Left lung (tissue), 10 donors: ENCODE results near the gene MYO5A. TPM values are rescaled to one million over a fixed set of nuclear protein-coding genes. Genes with fewer than 3 reads are reported as not detected.
A peak's percentile ranks its signal among the peaks of the same experiment; 100 is the strongest.

Experiments used
- ATAC-seq: fragments of 200-7000 bp; cut with Tn5 transposase; one replicate; pipeline ENCODE4 v1.9.1; 2020; ENCODE audit warnings: moderate library complexity
- DNase-seq, 4 donors: peaks; one replicate each; pipeline ENCODE4 v3.0.0-alpha.2; 2013 to 2020
- H3K27ac ChIP-seq, 2 donors: fragments of 200-600 bp; sonication (generic) in 1 of 2; one replicate each; pipeline versions ENCODE4 v1.5.0 to v1.8.0; 2020 to 2021
- H3K27me3 ChIP-seq, 2 donors: fragments of 200-600 bp; sonication (generic) in 1 of 2; one replicate each; pipeline versions ENCODE4 v1.5.0 to v1.8.0; 2020 to 2021
- H3K36me3 ChIP-seq, 2 donors: fragments of 200-600 bp; sonication (generic) in 1 of 2; one replicate each; pipeline versions ENCODE4 v1.5.0 to v1.8.0; 2020 to 2021
- H3K4me1 ChIP-seq, 2 donors: fragments of 200-600 bp; one replicate each; pipeline ENCODE4 v1.8.0; 2021
- H3K4me3 ChIP-seq, 2 donors: fragments of 200-600 bp; sonication (generic) in 1 of 2; one replicate each; pipeline versions ENCODE4 v1.5.0 to v1.8.0; 2020 to 2021; ENCODE audit warnings: mild to moderate bottlenecking in 1 of 2
- H3K9me3 ChIP-seq, 2 donors: fragments of 200-600 bp; sonication (generic) in 1 of 2; one replicate each; pipeline versions ENCODE4 v1.5.0 to v1.8.0; 2020 to 2021
- CTCF ChIP-seq, 2 donors: fragments of 200-600 bp; sonication (generic) in 1 of 2; IDR thresholded peaks; one replicate each; pipeline versions ENCODE4 v1.5.0 to v1.8.0; 2021; ENCODE audit warnings: antibody characterized with exemption in 2 of 2
- intact Hi-C, 2 donors: fragments of 100-400 bp; cut with DNase I; formaldehyde crosslinking; loops; one replicate each; pipeline versions ENCODE4 v1.11.2 to v1.14.2; 2022
- polyA plus RNA-seq, 6 donors: library from polyadenylated mRNA; unstranded; fragments of 120-200 nt; gene quantifications; one replicate each; pipeline ENCODE4 v1.2.1, GENCODE V29; 2013; ENCODE audit not compliant: insufficient read length in 6 of 6
- total RNA-seq, 2 donors: library from RNA; stranded (reverse); fragmentation: NEBNext Ultra II Directional; extraction: Animal tissue kit (Norgen Biotek cat#: 25700); gene quantifications; one replicate each; pipeline ENCODE4 v1.2.1, GENCODE V29; 2021
- donor health status: DM: no; HTN: yes; CAD: no.
- donor health status: DM: no; HTN: no; CAD: no.

The MYO5A gene
- total and polyA plus RNA-seq, 8 donors: 21.8 to 46.3 (median 34.3) TPM

- Histone ChIP-seq H3K4me3 (no peak overlapping the region), H3K36me3 (peaks cover 0 to 96% of the 10 kb centered on the region in 2 donors), H3K9me3 (peaks cover 0 to 5% of the 10 kb centered on the region in 2 donors), H3K27me3 (no peaks in the 10 kb centered on the region), H3K4me1 (no peaks in the 10 kb centered on the region), H3K27ac (no peak overlapping the region)
- ATAC-seq (no peak), DNase-seq (no peak)
- intact Hi-C loops: no loop called here
- no peak for TF ChIP-seq CTCF (IDR thresholded peaks at IDR 0.05)
Observed at GRCh38 chr15:52378746-52379394, 149.8 kb downstream of the MYO5A start.

- Histone ChIP-seq H3K27ac (no peak overlapping the region), H3K4me1 (no peaks in the 10 kb centered on the region), H3K36me3 (peaks cover 0 to 84% of the 10 kb centered on the region in 2 donors), H3K9me3 (peaks cover 0 to 5% of the 10 kb centered on the region in 2 donors), H3K27me3 (no peaks in the 10 kb centered on the region), H3K4me3 (no peak overlapping the region)
- ATAC-seq (peak; percentile 27), DNase-seq (peak in 1 of 4 donors; percentile 50)
- intact Hi-C loops: no loop called here
- no peak for TF ChIP-seq CTCF (IDR thresholded peaks at IDR 0.05)
Observed at GRCh38 chr15:52370010-52370409, 158.7 kb downstream of the MYO5A start.

- Histone ChIP-seq H3K36me3 (peaks cover 0 to 84% of the 10 kb centered on the region in 2 donors), H3K9me3 (peaks cover 0 to 1% of the 10 kb centered on the region in 2 donors), H3K27ac (no peak overlapping the region), H3K27me3 (no peaks in the 10 kb centered on the region), H3K4me3 (no peak overlapping the region), H3K4me1 (no peaks in the 10 kb centered on the region)
- DNase-seq (no peak), ATAC-seq (no peak)
- TF ChIP-seq CTCF (IDR thresholded peaks at IDR 0.05): no peak
- intact Hi-C loops: no loop called here
Observed at GRCh38 chr15:52369455-52369854, 159.2 kb downstream of the MYO5A start.

- Histone ChIP-seq H3K27ac (no peak overlapping the region), H3K4me3 (no peak overlapping the region), H3K4me1 (no peaks in the 10 kb centered on the region), H3K36me3 (peaks cover 0 to 84% of the 10 kb centered on the region in 2 donors), H3K9me3 (no peaks in the 10 kb centered on the region), H3K27me3 (no peaks in the 10 kb centered on the region)
- DNase-seq: no peak
- intact Hi-C loops: no loop called here
- no peak for ATAC-seq
- TF ChIP-seq CTCF (IDR thresholded peaks at IDR 0.05): no peak
Observed at GRCh38 chr15:52369030-52369429, 159.7 kb downstream of the MYO5A start.

- no peak for TF ChIP-seq CTCF (IDR thresholded peaks at IDR 0.05)
- DNase-seq (no peak), ATAC-seq (no peak)
- no peaks in the 10 kb centered on the region for H3K27me3 ChIP-seq
- intact Hi-C loops: no loop called here
- H3K27ac ChIP-seq: no peak overlapping the region
- H3K4me3 ChIP-seq: no peak overlapping the region
- no peaks in the 10 kb centered on the region for H3K4me1 ChIP-seq
- H3K36me3 ChIP-seq: peaks cover 0 to 84% of the 10 kb centered on the region in 2 donors
- no peaks in the 10 kb centered on the region for H3K9me3 ChIP-seq
Observed at GRCh38 chr15:52368402-52368801, 160.3 kb downstream of the MYO5A start.
